H1 (cell line): ENCODE measurements around the gene DLG1.

Experiments used
- CEBPB ChIP-seq: IDR thresholded peaks from 2 replicates; pipeline ENCODE4 v1.6.1; 2012; ENCODE audit warnings: low read depth, low read length
- NRF1 ChIP-seq: IDR thresholded peaks from 2 replicates; pipeline ENCODE4 v1.6.1; 2011; ENCODE audit warnings: mild to moderate bottlenecking, low read depth, low read length, improper control_type of control experiment
- POLR2A ChIP-seq, 2 experiments: IDR thresholded peaks; 1 replicate in 1 of 2; 2 replicates in 1 of 2; pipeline ENCODE4 v1.6.1; 2011; ENCODE audit warnings: low read depth in 2 of 2, low read length in 2 of 2, mild to moderate bottlenecking in 2 of 2; ENCODE audit errors: control extremely low read depth in 1 of 2
- POU5F1 ChIP-seq: IDR thresholded peaks from 2 replicates; pipeline ENCODE4 v1.6.1; 2011; ENCODE audit warnings: low read depth, mild to moderate bottlenecking, low read length, moderate library complexity
- RAD21 ChIP-seq, 2 experiments: IDR thresholded peaks in 1 of 2; conservative IDR thresholded peaks in 1 of 2; 2 replicates each; pipeline ENCODE4 v1.6.1; 2011; ENCODE audit warnings: low read depth in 2 of 2, low read length in 2 of 2, improper control_type of control experiment in 1 of 2, inconsistent platforms in 1 of 2, mild to moderate bottlenecking in 1 of 2, moderate library complexity in 1 of 2
- SAP30 ChIP-seq: fragments of 300-600 bp; sonication (generic); IDR thresholded peaks from 2 replicates; pipeline ENCODE4 v1.7.1; 2012; ENCODE audit warnings: low read length, moderate library complexity, mild to moderate bottlenecking, inconsistent platforms; ENCODE audit not compliant: insufficient read depth, insufficient replicate concordance
- TCF12 ChIP-seq: IDR thresholded peaks from 2 replicates; pipeline ENCODE4 v1.6.1; 2011; ENCODE audit warnings: low read depth, mild to moderate bottlenecking, low read length
- TF ChIP-seq, protein P1 (sequence below), 3 experiments: IDR thresholded peaks; 1 replicate in 2 of 3; 2 replicates in 1 of 3; pipeline versions ENCODE4 v1.5.1 to v1.6.1; 2011; ENCODE audit warnings: low read length in 3 of 3, mild to moderate bottlenecking in 3 of 3, inconsistent platforms in 2 of 3, low read depth in 1 of 3, moderate library complexity in 1 of 3; ENCODE audit not compliant: insufficient read depth in 1 of 3; ENCODE audit errors: control extremely low read depth in 1 of 3
- TF ChIP-seq, protein P2 (sequence below): IDR thresholded peaks from 2 replicates; pipeline ENCODE4 v1.6.1; 2012; ENCODE audit warnings: low read length, inconsistent platforms

DNA sequence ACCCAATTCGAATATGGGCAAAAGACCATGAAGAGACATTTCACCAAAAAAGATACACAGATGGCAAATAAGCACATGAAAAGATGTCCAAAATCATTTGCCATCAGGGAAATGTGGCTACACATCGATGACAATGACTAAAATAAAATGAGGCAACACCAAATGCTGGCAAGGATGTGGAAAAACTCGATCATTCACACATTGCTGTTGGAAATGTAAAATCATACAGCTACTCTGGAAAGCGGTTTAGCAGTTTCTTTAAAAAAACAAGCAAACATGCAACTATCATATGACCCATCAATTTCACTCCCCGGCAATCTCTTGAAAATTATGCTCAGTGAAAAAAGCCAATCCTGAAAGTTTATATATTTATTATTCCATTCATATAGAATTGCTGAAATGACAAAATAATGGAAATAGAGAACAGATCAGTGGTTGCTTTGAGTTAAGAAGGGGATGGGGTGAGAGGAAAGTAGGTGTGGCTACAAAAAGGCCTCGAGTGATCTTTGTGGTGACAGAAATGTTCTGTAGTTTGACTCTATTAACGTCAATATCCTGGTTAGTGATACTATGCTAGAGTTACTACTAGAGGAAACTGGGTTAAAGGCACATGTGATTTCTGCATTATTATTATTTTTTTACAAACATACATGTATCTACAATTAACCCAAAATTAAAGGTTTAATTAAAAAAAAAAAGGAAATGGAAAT, 45.0 kb downstream of the DLG1 start:
- no peak for TF ChIP-seq POU5F1
- TF ChIP-seq TCF12 = no peak
- TF ChIP-seq, protein P1, sequence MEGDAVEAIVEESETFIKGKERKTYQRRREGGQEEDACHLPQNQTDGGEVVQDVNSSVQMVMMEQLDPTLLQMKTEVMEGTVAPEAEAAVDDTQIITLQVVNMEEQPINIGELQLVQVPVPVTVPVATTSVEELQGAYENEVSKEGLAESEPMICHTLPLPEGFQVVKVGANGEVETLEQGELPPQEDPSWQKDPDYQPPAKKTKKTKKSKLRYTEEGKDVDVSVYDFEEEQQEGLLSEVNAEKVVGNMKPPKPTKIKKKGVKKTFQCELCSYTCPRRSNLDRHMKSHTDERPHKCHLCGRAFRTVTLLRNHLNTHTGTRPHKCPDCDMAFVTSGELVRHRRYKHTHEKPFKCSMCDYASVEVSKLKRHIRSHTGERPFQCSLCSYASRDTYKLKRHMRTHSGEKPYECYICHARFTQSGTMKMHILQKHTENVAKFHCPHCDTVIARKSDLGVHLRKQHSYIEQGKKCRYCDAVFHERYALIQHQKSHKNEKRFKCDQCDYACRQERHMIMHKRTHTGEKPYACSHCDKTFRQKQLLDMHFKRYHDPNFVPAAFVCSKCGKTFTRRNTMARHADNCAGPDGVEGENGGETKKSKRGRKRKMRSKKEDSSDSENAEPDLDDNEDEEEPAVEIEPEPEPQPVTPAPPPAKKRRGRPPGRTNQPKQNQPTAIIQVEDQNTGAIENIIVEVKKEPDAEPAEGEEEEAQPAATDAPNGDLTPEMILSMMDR (IDR thresholded peaks at IDR 0.05; ENCODE audit: control extremely low read depth in 1 of 3, insufficient read depth in 1 of 3, low read depth in 1 of 3, low read length in 3 of 3) = no peak
- no peak for TF ChIP-seq SAP30
- no peak for TF ChIP-seq NRF1
- TF ChIP-seq POLR2A (IDR thresholded peaks at IDR 0.05; ENCODE audit: control extremely low read depth in 1 of 2, low read depth in 2 of 2, low read length in 2 of 2) = no peak
- TF ChIP-seq CEBPB = no peak
- TF ChIP-seq, protein P2, sequence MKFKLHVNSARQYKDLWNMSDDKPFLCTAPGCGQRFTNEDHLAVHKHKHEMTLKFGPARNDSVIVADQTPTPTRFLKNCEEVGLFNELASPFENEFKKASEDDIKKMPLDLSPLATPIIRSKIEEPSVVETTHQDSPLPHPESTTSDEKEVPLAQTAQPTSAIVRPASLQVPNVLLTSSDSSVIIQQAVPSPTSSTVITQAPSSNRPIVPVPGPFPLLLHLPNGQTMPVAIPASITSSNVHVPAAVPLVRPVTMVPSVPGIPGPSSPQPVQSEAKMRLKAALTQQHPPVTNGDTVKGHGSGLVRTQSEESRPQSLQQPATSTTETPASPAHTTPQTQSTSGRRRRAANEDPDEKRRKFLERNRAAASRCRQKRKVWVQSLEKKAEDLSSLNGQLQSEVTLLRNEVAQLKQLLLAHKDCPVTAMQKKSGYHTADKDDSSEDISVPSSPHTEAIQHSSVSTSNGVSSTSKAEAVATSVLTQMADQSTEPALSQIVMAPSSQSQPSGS = no peak
- no peak for TF ChIP-seq RAD21 (IDR thresholded peaks at IDR 0.05 in 1 of 2, conservative IDR thresholded peaks at IDR 0.05 in 1 of 2; ENCODE audit: low read depth in 2 of 2, low read length in 2 of 2)
